ENCODE results near the gene ZBTB17.
A peak's percentile ranks its signal among the peaks of the same experiment; 100 is the strongest.

The ZBTB17 gene

GRCh38 chr1:15959424-15959823 is 16.5 kb downstream of the ZBTB17 start:
- no peak for DNase-seq

DNA sequence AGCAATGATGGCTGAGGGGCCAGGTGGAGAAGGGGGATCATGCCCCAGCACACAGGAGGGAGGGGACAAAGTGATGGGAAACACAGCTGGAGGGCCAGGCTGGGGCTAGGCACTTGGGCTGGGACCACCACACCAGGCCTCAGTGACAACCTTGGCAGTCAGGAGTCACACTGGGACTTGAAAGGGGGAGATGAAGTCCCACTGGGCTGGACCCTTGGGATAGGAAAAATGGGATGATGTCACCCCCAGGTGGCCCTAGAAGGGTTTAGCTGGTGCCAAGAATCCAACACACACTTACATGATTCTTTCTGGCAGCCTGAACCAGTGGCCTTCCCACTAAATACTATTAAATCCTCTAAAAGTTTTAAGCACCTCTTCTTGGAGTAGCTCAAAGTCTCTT is 17.1 kb downstream of the ZBTB17 start:
- DNase-seq, result no peak

DNA sequence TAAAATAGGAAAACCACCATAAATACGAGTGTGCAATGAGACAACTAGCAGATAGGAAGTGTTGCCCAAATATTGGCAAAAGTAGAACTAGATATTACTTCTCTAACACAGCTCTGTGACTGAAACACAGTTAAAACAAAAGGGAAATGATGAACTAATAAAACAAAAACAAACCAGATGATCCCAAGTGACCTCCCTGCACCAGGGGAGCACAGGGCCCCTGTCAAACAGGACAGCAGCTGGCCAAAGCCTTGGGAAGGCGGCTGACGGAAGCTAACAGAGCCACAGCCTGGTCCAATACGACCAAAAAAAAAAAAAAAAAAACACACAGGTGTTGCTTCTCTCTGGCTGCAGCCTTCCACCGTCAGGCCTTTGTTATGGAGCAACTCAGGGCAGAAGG is 17.8 kb downstream of the ZBTB17 start:
- no peak for DNase-seq

DNA sequence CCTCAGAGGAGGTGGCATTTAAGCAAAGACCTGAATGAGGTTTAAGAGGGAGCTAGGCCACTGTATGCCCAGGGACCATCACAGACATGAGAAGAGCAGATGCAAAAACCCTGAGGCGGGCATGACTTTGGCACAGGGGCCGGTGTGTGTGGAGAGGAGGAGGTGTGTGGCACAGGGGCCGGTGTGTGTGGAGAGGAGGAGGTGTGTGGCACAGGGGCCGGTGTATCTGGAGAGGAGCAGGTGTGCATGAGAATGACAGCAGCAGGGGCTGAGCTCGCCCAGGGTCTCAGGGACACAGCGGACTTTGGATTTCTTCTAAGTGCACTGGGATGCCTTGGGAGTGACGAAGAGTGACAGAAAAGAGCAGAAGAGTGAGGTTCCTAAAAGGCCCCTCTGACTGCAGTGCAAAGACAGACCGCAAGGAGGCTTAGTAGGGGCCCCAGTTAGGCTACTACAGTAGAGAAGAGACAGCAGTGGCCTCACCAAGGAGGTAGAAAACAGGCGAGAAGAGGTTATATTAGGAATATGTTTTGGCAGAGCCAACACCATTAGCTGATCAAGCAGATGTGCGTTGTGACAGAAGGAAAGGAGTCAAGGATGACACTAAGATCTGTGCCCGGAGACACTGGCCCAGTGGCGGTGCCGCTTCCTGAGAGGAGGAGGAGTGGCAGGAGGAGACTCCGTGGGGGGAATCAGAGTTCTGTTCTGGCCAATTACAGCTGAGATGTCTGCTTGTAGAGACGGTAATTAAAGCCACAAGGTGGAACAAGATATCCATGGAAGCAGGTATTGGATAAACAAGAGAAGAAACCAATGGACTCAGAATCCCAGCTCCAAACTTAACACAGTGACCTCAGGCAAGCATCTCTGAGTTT is 18.4 kb downstream of the ZBTB17 start:
- no peak for DNase-seq

DNA sequence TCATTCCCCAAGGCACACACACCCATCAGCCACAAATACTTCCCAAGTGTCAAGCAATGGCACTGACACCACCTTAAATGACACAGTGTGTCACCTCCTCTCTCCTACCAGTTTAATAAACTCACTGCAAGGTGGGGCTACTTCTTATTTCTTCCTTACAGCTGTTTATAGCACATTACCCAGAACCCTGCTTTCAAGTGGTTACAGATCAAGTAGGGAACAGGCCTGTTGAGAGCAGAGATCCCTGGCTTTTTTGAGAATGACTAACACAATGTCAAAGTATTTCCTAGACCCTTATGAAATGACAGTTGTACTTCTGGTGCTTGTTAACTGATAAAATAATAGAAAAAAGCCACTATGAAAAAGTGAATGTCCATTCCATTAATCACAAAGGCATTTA is 19.8 kb downstream of the ZBTB17 start:
- DNase-seq, result no peak

DNA sequence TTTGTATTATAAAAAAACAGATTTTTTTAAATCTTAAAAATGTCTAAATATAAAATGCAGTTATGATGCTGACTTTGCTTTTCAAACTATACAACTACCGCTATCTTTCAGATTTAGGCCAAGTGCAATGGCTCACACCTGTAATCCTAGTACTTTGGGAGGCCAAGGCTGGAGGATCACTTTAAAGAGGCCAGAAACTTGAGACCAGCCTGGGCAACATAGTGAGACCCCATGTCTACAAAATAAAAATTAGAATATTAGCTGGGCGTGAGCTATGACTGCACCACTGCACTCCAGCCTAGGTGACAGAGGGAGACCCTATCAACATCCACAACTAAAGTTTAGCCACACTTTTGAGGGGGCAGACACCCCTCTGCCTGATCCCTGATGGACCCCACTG is 20.3 kb downstream of the ZBTB17 start:
- no peak for DNase-seq

DNA sequence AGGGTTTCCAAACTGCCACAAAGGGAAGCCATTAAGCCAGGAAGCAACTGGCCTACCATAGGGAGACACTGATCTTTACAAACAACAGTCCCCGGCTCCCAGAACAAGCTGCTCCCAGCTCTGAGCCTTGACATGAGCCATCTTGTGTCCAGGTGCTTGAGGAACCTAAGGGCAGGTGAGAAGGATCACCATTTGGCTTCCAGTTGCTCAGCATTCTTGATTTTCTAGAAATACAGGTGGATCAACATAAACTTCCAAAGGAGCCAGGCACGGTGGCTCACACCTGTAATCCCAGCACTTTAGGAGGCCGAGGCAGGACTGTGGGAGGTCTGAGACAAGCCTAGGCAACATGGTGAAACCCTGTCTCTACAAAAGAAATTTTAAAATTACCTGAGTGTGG is 21.6 kb downstream of the ZBTB17 start:
- DNase-seq, result no peak

GRCh38 chr1:15953791-15954241 is 22.1 kb downstream of the ZBTB17 start:
- DNase-seq, result peak; percentile 95

- no peak for DNase-seq
Measured at GRCh38 chr1:15953294-15953771, 22.6 kb downstream of the ZBTB17 start.

GRCh38 chr1:15952317-15953258 is 23.3 kb downstream of the ZBTB17 start:
- no peak for DNase-seq

DNA sequence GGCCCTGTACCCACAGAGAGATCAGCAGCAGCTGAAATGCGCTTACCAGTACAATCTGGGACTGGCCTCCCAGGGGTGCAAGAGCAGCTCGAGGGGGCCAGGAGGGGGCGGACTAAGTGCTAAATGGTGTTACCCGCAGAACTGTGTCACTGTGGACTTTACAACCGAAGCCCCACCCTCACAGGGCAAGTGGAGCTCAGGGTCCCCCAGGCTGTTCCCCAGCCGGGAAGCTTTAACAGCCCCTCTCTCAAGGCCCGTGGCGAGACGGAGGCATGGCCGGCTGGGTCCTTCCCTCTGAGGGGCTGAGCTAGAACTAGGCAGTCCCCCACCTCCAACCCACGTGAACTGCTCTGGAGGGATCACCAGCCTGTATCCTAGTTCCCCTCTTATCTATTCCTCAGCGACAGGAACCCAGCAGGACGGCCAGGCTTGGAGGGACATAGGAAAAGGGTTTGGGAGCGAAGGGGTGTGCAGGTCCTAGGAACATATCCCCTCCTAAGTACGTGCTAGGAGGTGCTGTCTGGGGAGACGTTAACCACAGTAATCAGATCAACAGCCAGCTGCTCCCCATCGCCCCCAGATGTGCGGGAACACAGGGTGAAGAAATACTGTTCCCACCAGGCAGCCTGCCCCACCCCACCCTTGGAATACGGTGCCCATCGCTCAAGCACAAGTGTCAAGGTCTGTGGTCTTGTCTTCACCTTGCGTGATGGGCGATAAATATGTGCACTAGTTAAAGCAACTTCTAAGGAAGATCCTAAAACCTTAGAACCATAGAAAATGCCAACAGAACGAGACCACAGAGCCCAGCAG is 24.4 kb downstream of the ZBTB17 start:
- no peak for DNase-seq

DNA sequence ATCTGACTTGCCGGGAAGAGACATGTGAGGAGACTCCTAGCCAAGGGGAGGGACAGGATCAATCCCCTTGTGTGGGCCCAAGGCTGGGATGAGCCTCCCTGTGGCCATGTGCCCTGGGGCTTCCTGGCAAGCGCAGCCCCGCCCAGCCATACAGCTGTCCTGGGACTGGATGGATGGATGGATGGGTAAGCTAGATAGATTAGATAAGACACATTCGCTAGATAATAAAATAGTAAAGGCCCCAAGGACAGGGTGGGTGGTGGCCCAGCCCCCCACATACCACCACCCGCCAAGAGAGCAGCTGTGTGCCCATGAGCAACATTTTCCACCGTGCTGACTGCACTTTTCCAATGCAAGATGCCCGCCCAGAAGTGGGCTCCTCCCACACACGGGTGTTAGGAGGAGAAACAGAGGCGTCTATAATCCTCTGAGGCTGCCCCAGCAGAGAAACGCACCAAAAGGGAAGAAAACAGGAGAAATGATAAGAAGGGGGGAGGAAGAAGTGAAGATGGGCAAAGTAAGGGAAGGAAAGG is 25.1 kb downstream of the ZBTB17 start:
- no peak for DNase-seq

DNA sequence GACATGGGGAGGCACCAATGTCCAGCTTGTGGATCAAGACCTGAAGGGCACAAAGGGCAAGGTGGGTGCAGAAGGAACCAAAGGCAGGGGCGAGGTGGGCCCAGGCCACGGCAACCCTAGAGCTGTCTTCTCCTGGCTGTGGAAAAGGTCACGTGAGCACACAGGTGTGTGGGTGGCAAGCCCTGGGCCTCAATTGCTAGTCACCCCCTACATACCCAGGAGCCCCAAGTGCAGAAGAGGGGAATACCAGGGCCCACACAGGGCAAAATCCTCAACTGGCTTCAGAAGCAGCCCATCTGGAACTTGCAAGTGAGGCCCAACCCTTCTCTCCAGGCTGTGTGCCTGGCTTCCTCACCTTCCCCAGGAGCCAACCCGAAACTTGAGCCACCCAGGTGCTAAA is 25.6 kb downstream of the ZBTB17 start:
- DNase-seq, result no peak

- no peak for DNase-seq
Measured at GRCh38 chr1:15949453-15950245, 26.3 kb downstream of the ZBTB17 start.

DNA sequence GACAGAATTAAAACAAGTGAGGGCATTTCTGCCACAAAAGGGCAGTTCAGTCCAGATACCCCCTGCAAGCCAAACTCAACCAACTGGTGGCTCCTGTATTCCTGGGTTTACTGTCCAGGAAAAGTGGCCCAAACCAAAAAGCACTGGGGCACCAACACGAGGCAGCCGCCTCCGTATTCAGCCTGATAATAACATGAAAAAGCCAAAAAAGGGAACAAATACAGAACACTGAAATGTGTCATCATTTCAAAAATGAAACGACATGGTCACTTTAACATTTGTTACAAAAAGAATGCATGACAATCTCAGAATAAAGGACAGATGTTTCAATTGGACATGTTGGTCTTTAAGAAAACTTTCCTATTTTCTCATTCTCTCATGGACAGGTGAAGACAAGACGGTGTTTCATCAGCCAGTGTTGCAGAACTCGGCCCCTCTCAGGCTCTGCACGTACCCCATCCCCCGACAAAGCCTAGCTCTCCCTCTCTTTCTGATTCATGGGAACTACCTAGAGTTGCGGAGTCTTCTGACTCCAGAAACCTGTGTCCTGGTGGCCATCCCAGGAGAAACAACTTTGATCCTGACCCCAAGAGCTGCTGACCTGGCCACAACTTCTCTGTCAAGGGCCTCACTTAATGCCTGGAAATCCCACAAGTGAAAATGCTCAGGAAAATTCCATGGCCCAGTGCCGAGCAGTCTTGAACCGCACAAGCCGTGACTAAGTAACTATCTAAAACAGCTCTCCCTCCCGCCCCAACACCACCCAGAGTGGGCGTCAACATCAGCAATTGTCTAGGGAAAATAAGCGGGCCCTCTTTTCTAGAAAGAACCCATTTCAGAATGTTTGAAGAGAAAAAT is 27.1 kb downstream of the ZBTB17 start:
- DNase-seq, result no peak

- no peak for DNase-seq
Measured at GRCh38 chr1:15948091-15948591, 27.8 kb downstream of the ZBTB17 start.

DNA sequence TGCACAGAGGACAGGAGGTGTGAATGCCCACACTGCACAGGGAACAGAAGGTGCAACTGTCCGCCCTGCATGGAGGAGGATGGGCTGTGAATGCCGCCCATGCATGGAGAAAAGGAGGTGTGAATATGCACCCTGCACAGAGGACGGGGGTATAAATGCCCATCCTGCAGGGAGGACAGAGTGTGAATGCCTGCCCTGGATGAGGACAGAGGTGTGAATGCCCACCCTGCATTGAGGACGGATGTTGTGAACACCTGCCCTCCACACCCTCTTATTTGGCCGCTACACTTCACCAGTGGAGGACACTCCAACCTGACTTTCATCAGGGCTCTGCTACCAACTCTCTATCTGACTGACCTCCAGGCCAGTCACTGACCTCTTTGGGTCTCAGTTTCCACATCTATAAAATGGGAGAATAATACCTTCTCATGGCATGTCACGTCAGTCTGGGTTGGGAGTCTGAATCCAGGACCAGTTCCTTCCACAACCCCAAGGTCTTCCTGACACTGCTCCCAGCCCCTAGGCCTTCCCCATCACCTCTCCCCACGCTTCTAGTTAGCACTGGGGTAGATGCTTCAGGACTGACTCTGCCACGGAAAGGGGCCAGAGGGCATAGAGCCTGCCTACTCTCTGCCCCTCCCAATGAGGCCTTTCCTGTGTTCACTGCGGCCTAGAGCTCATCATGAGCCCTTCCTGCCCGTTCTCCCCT is 28.4 kb downstream of the ZBTB17 start:
- no peak for DNase-seq

DNA sequence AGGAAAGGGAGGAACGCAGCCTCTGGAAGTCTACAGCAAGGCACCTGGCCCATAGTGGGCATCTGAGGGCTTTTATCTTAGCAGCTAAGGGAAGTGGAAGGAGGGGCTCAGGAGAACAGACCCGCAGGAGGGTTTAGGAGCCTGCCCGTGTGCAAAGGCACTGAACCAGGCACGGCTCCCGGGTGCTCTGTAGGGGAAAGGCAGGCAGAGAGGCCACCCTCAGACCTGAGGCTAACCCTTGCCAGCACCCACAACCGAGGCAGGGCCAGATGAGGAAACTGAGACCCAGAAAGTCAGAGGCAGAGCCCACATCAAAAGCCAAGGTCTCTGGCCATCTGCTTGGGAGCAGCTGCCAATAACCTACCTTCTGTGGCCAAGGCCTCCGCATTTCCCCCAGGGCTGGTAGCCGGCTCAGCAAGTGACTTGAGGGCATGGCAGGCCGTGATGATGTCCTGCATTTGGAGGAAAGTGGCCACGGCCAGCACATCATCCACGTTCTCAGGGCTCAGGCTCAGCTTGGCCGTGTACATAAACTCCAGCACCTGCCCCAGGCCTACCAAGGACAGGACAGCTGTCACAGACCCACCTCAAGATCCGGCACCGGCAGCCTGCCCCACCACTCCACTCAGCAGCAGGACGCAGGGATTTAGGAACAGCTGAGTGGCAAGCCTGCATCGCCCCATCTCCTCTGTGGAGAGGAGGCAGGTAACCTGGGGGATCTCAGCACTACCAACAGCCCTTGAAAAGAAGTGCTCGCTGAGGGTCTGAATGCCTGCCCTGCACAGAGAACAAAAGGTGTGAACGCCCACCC is 29.1 kb downstream of the ZBTB17 start:
- DNase-seq, result no peak
